Glomerular endothelial cell (primary cell): Measurements from ENCODE around the gene METTL4. TPM values are rescaled to one million over a fixed set of nuclear protein-coding genes. Genes with fewer than 3 reads are reported as not detected.

Experiments used
- DNase-seq: peaks from one replicate; pipeline ENCODE4 v3.0.0-alpha.2; 2011; ENCODE audit warnings: low read depth, low spot score; ENCODE audit errors: extremely low read depth
- total RNA-seq: library from RNA; depleted of rRNA; stranded (reverse); fragments of >200 nt; gene quantifications from 2 replicates; pipeline ENCODE4 v1.2.3, GENCODE V29; 2015

Gene METTL4, protein sequence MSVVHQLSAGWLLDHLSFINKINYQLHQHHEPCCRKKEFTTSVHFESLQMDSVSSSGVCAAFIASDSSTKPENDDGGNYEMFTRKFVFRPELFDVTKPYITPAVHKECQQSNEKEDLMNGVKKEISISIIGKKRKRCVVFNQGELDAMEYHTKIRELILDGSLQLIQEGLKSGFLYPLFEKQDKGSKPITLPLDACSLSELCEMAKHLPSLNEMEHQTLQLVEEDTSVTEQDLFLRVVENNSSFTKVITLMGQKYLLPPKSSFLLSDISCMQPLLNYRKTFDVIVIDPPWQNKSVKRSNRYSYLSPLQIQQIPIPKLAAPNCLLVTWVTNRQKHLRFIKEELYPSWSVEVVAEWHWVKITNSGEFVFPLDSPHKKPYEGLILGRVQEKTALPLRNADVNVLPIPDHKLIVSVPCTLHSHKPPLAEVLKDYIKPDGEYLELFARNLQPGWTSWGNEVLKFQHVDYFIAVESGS
- 2.9 and 8.5 TPM in 2 replicates for total RNA-seq

DNA sequence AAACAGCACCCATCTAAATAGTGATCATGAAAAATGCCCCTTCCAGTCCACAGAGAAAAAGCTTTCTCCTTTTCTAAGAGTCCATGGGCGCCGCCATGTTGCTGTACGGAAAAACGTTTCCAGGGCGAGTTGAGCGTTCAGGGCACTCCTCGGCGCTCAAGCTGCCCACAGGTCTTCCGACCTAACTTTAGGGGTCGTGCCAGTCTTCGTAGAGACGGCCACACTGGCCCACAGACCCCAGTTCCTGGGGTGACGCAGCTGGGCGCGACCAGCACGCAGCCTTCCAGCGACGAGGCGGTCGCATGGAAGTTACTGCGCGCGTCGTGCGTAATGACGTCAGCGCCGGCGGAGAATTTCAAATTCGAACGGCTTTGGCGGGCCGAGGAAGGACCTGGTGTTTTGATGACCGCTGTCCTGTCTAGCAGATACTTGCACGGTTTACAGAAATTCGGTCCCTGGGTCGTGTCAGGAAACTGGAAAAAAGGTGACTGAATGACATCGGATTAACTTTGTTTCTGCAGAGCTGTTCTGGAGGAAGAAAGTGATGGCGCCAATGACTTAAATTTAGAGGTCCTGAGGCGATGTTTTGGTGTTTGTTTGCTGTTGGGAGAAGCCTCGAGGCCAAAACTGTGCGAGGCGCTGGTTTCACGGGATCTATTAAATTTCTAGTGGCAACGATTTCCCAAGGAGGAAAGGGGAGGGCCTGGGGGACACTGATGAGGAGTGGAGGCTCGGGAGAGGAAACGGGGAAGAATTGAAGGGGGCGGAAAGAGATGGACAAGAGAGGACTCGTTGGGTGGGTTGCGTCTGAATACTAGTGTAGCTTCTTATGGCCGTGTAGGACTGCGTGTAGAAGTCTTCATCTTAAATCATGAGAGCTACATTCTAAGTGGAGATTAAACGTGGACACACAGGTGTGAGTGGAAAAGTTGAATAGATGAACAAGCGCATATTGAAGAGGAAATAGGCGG is at the start of gene METTL4, which contains the start of gene NDC80:
METTL4 (minus strand) TSS at position 306 of the 971 bp plus-strand sequence. CDS start 4,289 bp downstream, outside the sequence.
NDC80 (plus strand) TSS at position 358 of the 971 bp plus-strand sequence. CDS start 1,429 bp downstream, outside the sequence.
- DNase-seq: peak; percentile 52

DNA sequence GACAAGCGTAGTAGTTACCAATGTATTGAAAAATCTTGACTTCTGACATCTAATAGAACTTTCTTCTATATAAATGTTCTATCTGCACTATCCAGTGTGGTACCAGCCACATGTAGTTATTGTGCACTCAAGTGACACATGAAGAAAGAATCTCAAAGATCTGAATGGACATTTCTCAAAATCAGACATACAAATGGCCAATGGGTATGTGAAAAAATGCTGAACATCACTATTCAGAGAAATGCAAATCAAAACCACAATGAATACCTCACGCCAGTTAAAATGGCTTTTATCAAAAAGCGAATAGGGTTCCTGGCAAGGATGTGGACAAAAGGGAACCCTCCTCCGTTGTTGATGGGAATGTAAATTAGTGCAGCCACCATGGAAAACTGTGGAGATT is 46.7 kb upstream of the METTL4 start:
- DNase-seq: no peak

DNA sequence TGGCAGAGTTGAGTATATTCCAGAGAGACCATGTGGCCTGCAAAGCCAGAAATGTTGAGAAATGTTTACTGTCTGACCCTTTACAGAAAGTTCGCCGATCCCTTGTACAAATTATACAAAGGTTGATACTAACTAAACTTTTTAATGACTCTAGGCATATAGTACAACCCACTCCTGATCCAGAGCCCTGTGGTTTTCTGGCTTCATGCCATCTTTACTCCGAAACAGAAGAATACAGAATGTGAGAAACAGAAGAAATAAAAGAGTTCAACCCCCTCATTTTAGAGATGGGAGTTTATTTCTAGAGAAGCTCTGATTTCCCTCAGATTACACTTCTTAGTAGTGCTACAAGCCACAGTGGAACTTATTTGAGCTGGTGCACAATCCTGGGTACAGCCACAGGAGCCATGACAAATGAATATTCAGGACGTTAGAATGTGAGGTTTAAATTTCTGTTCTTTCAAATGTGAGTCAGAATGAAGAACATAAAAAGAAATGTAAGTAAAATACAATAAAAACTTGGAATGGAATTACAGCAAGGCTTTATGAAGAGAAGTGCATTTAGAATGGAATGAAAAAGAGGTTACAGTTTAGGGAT is 46.2 kb upstream of the METTL4 start:
- DNase-seq: no peak

DNA sequence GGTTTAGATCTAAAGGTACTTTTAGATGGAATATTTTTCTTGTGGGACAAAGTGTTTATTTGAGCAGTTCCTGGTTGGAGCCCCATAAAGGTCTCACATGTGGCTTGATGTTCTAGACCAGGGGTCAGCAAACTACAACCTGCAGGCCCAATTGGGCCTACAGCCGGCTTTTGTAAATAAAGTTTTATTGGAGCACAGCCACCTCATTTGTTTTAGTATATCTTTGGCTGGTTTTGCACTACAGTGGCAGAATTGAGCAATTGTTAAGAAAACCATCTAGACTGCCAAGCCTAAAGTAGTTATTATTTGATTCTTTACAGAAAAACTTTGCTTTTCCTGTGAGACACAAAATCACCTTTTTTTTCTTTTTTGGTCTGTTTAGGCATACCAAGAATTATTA is 41.7 kb upstream of the METTL4 start:
- no peak for DNase-seq

DNA sequence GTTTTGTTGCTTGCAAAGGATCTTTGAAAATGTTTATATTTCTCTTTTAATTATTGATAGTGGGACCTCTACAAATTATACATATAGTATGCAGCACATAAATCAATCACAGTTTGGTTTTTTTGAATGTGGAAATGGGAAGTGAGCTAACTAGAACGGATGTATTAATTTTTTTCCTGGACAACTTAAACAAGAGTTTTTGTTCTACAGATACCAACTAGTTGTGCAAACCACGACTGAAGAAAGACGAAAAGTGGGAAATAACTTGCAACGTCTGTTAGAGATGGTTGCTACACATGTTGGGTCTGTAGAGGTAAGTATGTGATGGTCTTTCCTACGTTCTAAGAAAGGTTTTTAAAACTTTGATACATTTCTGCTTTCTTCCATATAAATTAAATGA is 39.2 kb upstream of the METTL4 start:
- DNase-seq: no peak

DNA sequence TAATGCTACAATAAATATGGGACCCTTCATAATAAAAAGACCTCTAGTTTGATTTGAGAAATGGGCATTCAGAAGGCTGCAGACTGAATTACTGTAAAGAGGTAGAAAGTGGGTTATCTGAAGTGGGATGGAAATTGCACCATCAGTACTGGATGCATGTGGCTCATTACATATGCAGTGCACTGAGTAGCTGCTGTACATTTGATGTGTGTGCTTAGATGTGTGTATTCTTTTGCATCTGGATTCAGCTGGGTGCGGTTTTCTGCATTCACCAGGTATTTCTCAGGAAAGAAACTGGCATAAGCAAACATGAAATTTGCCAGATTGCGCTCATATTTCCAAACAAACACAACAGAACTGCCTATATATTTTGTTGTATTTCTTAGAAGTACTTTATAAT is 38.3 kb upstream of the METTL4 start:
- no peak for DNase-seq

DNA sequence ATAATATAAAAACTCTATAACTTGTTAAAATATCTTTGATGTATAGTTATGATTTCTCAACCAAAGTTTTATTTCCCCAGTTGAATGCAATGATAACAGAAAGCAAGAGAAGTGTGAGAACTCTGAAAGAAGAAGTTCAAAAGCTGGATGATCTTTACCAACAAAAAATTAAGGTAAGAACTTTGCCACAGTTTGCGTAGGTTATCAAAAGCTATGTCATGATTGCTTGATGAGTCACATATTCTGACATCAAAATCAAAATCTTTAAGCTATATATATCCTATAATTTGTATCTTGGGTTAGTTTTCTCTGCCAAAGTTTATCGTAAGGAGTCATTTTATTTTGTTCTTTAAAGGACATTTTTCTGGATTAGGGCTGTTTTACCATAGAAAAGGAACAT is 35.0 kb upstream of the METTL4 start:
- DNase-seq: no peak

DNA sequence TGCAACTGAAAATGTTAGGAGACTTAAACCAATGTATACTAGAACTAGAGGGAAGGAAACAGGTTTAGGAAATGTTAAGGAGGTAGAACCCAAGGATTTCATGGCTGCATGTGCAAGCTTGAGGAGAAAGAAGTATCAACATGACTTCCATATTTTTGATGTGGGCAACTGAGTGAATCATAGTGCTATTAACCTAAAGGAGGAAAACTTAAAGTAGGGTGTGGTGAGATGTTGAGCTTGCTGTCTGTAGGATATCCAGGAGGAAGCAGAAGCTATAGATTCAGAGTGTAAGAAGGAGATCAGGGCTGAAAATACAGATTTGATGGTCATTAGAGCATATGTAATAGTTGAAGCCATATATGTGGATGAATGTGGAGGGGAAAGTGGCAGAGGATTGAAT is 31.5 kb upstream of the METTL4 start:
- no peak for DNase-seq

DNA sequence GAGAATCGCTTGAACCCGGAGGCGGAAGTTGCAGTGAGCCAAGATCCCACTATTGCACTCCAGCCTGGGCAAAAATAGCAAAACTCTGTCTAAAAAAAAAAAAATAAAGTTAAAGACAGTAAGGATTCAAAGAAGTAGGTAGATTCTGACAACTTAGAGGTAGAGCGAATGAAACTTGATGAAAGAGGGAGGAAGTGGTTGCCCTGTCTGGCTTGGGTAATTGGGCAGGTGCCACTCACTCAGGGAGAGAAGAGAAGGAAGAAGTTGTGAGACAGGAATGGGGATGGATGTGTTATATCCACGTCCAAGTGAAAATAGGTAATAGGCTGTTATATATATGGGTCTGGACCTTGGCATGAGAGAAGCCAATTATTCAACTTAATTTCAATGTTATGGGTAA is 26.3 kb upstream of the METTL4 start:
- DNase-seq: no peak

DNA sequence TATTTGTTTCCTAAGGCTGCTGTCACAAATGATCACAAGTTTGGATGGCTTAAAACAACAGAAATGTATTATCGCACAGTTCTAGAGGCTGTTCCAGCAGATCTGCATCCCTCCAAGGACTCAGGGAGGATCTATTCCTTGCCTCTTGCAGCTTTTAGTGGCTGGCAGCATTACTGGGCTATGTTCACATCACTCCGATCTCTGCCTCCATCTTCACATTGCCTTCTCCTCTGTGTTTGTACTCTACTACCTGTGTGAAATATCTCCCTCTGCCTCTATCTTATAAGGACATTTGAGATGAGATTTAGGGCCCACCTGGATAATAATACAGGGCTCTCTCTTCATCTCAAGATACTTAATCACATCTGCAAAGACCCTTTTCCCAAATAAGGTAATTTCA is 19.0 kb upstream of the METTL4 start:
- no peak for DNase-seq

DNA sequence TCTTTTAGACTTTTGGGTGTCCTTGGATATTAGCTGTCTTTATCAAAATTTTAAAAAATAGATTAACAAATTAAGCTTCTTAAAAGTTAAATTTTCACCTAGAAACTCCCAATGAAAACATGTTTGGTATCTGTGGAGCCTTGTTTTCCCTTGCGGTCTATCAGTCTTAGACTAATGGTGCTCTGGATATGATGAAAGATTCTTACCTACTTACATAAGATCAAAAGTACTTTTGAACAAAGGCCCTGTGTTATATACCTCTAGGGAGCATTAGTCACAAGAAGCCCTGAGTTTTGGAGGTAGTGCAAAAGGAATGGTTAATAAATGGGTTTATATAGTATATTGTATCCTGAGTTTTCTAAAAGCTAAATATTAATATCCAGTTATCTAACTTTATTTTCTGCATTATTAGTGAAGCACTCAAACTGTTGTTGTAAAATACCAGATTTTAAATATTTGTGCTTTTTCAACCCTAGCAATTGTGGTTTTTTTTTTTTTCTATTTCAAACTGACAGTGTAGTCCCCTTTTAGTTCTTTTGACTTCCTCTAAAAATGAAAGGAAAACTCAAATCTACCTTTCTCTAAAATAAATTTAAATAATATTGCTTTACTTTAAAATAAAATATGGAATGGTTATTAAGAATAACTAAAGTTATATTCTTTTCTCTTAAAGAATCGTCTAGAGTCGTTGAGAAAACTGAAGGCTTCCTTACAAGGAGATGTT is 18.2 kb upstream of the METTL4 start:
- no peak for DNase-seq

DNA sequence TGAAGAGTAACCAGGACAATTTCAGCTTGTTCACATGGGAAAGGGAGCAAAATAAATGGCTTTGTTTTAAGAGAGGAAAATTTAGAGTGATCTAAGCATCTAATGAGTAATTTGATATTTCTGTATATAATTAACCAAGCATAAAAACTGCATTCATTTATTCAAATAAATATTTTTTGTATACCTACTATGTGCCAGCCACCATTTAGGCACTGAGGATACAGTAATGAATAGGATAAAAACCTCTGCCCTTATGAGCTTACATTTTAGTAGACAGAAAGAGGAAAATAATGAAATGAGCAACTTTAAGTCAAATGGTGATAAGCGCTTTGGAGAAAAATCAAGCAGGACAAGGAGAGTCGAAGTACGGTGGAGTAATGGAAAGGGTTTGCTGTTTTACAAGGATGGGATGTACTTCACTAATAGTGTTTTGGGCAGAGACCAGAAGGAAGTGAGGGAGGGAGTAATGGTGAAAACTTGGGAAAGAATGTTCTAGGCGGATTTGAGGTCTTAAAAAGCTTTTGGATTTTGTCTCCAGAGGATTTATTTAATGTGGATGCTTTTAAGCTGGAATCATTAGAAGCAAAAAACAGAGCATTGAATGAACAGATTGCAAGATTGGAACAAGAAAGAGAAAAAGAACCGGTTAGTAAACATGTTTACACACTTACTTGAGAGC is 17.5 kb upstream of the METTL4 start:
- no peak for DNase-seq

DNA sequence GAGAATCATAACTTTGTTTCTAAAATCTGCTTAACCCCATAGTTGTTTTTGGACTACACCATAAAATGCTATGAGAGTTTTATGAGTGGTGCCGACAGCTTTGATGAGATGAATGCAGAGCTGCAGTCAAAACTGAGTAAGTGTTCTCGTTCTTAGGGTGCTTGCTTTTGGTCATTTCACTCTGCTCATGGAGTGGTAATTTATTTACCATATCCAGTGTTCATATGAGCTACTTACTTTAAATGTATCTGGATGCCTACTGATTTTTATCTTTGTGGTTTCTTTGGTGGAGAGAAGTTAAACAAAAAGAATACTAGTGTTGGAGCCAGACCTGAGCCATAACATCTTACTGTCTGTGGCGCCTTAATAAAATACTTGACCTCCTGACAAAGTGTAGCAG is 16.5 kb upstream of the METTL4 start:
- DNase-seq: no peak

DNA sequence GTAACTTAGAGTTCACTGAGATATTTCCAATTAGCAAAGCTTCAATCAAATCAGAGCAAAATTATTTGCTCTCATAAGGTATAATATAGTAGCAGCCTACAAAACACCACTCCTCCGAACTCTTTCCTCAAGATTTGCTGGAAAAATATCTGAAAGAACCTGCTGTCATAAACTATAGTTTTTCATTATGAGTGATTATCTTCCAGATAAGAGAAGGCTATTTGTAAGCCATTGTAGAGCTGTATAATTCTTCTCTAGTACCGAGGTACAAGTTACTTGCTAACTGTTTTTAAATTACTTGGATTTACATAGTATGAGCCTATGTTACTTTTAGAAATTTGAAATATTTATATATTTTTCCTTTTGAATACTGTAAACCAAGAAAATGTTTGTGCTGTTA is 2.1 kb upstream of the METTL4 start:
- DNase-seq: no peak

DNA sequence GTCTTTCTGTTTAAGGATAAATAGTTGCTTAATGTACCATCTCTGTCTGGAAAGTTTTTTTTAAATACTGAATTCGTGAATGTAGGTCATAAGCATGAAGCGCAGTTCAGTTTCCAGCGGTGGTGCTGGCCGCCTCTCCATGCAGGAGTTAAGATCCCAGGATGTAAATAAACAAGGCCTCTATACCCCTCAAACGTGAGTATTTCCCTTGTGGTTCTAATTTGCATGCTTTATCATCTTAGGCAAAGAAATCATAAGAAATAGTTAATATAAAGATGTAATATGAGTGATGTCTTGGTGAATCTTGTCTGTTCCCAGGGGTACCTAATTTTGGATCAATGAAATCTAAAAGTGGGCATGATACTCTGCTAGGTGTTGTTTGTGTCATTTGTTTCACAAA is 1.6 kb upstream of the METTL4 start:
- DNase-seq: no peak

DNA sequence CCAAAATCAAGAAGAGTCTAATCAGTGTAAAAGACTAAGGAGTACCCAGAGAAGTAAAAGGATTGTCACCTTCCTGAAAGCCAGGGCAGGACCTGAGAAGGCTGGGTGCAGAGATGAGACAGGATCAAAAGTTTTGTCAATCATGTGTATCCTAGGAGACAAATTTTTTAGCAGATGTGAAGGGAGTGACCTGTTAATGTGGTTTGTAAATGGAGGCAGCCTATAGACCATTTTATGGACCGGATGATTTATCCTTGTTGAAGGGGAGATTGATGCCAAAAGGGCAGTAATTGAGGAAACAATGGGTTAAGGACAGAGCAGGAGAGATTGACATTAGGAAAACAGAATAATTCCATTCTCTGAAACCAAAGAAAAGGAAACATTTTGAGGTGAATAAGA is 865 bp upstream of the METTL4 start:
- DNase-seq: no peak

DNA sequence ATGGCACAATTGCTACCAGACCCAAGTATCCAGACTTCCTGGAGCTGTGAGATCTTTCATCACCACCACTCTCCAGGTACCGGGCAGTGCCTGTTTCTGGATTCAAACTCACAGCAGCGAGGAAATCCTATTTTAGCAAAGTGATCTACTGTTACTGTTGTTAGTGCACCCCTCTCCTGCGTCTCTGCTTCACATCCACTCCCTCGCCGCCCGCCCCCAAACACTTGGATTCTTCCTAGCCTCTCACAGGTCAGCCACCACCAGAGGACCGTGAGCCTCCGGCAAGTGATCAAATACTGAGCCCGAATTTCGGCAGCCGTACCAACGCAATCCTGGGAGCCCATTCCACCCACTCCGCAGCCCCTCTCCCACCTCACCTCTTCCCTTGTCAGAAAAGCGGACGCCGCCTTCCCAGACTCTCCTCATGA is 519 bp downstream of the METTL4 start:
- no peak for DNase-seq

DNA sequence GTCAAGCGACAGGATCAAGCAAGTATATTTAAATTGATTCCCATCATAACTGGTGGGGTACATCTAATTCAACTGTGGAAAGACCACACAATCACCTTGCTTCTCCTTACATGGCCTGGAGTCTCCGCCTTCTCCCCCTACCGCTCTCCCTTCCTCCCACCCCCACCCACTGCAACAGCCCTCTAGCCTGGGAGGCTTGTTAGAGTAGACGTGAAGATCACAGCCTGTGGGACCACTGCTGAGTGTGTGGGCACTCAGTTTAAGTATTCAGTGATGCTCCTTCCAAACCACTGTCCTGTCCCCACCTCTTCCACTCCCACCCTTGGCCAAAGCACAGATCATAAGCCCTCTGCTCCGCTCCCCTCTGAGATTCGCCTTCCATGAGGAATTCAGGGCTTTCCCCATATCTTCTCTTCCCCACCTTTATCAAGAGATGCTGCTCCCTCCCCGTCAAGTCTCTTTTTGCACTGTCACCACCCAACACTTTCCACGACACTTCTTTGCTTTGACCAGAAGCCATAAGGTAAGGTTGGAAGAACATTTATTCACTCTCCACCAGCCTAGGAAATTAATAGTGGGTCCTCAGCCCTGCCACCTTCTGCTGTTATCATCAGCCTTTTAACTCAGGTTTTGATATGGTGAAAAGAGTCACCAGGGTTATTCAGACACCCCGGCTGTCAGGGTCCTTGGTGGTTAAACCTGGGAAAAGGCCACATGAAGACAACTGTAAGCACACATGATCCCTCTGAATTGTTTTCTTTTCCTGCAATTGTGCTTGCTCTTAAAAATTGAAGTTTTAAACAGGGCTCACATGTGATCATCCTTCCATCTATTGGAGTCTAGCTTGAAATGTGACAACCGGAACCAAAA is 1.7 kb downstream of the METTL4 start:
- DNase-seq: no peak

DNA sequence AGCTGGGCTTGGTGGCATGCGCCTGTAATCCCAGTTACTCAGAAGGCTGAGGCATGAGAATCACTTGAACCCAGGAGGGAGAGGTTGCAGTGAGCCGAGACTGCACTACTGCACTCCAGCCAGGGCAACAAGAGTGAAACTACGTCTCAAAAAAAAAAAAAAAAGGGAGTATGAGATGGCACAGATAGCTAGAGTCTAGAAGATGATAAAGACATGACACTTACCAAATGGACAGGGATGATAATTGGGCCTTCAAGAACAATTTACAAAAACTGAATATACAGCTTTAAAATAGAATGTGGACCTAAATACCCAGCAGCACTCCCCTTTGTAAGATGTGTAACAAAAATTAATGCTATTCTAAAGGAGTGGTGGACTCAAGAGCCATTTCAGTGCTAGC is 2.7 kb downstream of the METTL4 start:
- no peak for DNase-seq
